Ovary (tissue), 9 donors: ENCODE measurements around the gene PROX1. TPM values are rescaled to one million over a fixed set of nuclear protein-coding genes. Genes with fewer than 3 reads are reported as not detected.
A peak's percentile ranks its signal among the peaks of the same experiment; 100 is the strongest.

Source experiments
- DNase-seq, 5 donors: peaks; one replicate each; pipeline ENCODE4 v3.0.0-alpha.2; 2019 to 2020
- H3K27ac ChIP-seq, 2 donors: fragments of 200-600 bp; one replicate each; pipeline versions ENCODE4 v1.5.1 to v1.8.0; 2019 to 2022
- H3K27me3 ChIP-seq: fragments of 200-600 bp; one replicate; pipeline ENCODE4 v1.8.0; 2022
- H3K36me3 ChIP-seq: fragments of 200-600 bp; sonication (generic); one replicate; pipeline ENCODE4 v1.5.1; 2019
- H3K4me1 ChIP-seq: one replicate; pipeline ENCODE4 v1.8.1; 2013; ENCODE audit warnings: mild to moderate bottlenecking, moderate library complexity; ENCODE audit not compliant: insufficient read depth
- H3K4me3 ChIP-seq: fragments of 200-600 bp; sonication (generic); one replicate; pipeline ENCODE4 v1.5.1; 2017
- H3K9me3 ChIP-seq, 2 donors: fragments of 200-600 bp in 1 of 2; sonication (generic) in 1 of 2; one replicate each; pipeline versions ENCODE4 v1.5.1 to v1.8.1; 2013 to 2019; ENCODE audit warnings: mild to moderate bottlenecking in 1 of 2, moderate library complexity in 1 of 2
- EP300 ChIP-seq: sonication (generic); formaldehyde crosslinking; IDR thresholded peaks from one replicate; pipeline ENCODE4 v1.6.1; 2017; ENCODE audit warnings: antibody characterized with exemption
- POLR2A ChIP-seq: fragments of 450-650 bp; IDR thresholded peaks from one replicate; pipeline ENCODE4 v1.6.1; 2017; ENCODE audit warnings: antibody characterized with exemption, mild to moderate bottlenecking, moderate library complexity
- WGBS, 3 donors: extraction: QIAGEN DNeasy Blood & Tissue Kit in 1 of 3; methylation state at CpG; one replicate each; pipeline versions ENCODE4 v1.1.5 to v1.1.7; 2013 to 2017; 5-methylcytosine and 5-hydroxymethylcytosine counted together
- intact Hi-C, 4 donors: fragments of 100-400 bp; cut with DNase I; formaldehyde crosslinking; loops; one replicate each; pipeline versions ENCODE4 v1.11.0 to v1.15.1; 2022 to 2023
- polyA plus RNA-seq, 2 donors: library from polyadenylated mRNA; stranded (reverse); fragments of 200-250 nt in 1 of 2; fragments of 350-450 nt in 1 of 2; fragmentation: Illumina TruSeq in 1 of 2; extraction: RNeasy Lipid Tissue Mini Kit (QIAGEN cat#74804) in 1 of 2; gene quantifications; one replicate each; pipeline ENCODE4 v1.2.3, GENCODE V29; 2013 to 2014
- total RNA-seq, 7 donors: library from RNA; depleted of rRNA in 2 of 7; stranded (reverse); fragments of >200 nt in 2 of 7; fragmentation: NEBNext Ultra II Directional in 3 of 7; extraction: Animal tissue kit (Norgen Biotek cat#: 25700) in 3 of 7; gene quantifications; one replicate each; pipeline versions ENCODE4 v1.1.0 to v1.2.4, GENCODE V29; 2016 to 2023
- TF ChIP-seq, protein P1 (sequence below), 3 donors: fragments of 450-650 bp in 2 of 3; fragments of 200-600 bp in 1 of 3; IDR thresholded peaks; one replicate each; pipeline versions ENCODE4 v1.5.1 to v1.8.0; 2016 to 2022; ENCODE audit warnings: antibody characterized with exemption in 3 of 3, mild to moderate bottlenecking in 1 of 3
- donor health status: DM: no; HTN: no; CAD: no; lungs with moderate emphysema.
- donor health status: DM: no; HTN: no; CAD: no.
- donor health status: Bipolar disorder and iron deficiency.
- donor health status: DM: yes; HTN: yes; CAD: no.
- donor health status: DM: no; HTN: no; CAD: no.
- donor health status: DM: yes; HTN: yes; CAD: no.

Gene PROX1
- total and polyA plus RNA-seq, 9 donors, result 3.6 to 23.6 (median 13.2) TPM

DNA sequence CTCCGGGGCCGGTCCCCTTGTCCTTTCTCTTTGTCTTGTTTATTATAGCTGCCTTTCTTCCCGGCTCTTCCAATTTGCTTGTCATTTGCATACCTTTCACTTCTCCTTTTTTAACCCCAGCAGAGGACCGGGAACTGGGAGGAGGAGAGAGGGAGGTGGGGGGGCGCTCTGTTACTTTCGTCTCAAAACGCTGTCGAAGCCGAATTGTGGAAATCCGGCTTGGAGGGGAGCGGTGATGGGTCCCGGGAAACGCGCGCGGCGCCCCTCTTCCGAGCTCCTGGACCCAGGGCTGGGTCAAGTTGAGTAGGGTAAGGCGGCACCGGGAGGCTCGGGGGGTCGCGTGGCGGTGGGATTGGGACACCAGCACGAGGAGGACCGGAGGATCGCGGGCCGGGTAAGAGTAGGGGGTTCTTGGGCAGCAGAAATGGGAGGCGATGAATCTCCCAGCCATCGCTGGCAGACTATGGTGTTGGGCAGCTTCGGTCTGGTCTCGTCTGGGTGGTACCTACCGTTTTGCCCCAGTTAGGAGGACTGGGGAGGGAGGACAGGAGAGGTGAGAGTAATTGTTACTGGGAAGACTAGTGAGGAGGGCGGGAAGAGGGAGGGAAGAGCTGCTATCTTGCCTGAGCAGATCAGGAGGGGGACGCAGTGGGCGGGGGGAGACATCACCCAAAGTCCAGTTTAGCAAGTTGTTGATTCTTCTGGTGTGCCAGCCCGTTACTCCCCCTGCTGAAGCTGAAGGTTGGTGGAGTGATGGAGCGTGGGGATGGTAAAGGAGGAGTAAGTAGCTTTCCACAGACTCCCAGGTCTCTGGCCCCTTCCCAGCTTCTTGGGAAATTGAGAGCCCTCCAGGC, 1.5 kb downstream of the PROX1 start:
- Histone ChIP-seq H3K9me3 (no peaks in the 10 kb centered on the region), H3K27me3 (no peaks in the 10 kb centered on the region), H3K36me3 (no peaks in the 10 kb centered on the region), H3K4me1 (peaks cover 11% of the 10 kb centered on the region), H3K4me3 (peak overlapping the region; percentile 53), H3K27ac (peak overlapping the region; percentile 75 to 94)
- DNase-seq, result peak; percentile 61 to 78 (median 66)
- intact Hi-C loops, result no loop called here
- TF ChIP-seq, protein P1, sequence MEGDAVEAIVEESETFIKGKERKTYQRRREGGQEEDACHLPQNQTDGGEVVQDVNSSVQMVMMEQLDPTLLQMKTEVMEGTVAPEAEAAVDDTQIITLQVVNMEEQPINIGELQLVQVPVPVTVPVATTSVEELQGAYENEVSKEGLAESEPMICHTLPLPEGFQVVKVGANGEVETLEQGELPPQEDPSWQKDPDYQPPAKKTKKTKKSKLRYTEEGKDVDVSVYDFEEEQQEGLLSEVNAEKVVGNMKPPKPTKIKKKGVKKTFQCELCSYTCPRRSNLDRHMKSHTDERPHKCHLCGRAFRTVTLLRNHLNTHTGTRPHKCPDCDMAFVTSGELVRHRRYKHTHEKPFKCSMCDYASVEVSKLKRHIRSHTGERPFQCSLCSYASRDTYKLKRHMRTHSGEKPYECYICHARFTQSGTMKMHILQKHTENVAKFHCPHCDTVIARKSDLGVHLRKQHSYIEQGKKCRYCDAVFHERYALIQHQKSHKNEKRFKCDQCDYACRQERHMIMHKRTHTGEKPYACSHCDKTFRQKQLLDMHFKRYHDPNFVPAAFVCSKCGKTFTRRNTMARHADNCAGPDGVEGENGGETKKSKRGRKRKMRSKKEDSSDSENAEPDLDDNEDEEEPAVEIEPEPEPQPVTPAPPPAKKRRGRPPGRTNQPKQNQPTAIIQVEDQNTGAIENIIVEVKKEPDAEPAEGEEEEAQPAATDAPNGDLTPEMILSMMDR (IDR thresholded peaks at IDR 0.05), result no peak
- no peak for TF ChIP-seq EP300
- TF ChIP-seq POLR2A, result peak; percentile 19
- WGBS, 3 donors, result 1 to 2% (median 1%) methylated on average over 39 of the region's 39 CpGs

DNA sequence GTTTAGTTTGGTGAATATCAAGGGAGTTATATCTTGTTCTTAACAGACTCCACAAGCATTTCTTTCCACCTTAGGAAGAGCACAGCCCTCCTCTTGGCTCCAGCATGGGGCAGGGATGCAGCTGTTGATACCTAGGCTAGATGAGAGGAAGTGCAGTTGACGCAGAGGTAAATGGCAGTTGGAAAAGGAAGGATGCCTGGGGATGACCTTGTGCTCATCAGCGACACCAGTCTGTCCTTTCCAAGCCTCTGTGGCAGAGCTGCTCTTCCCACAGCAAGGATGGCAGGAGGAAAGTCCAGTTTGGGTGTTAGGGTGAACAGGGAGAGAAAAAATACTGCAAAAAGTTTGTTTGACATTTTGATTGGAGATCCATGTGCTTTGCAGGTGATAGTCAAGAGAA, 6.2 kb downstream of the PROX1 start:
- WGBS, 3 donors, result 72 to 84% (median 73%) methylated on average over 2 of the region's 2 CpGs
- H3K27ac ChIP-seq, result no peak overlapping the region
- peaks cover 15% of the 10 kb centered on the region for H3K4me1 ChIP-seq
- no peaks in the 10 kb centered on the region for H3K9me3 ChIP-seq
- H3K4me3 ChIP-seq, result no peak overlapping the region
- TF ChIP-seq, protein P1 (IDR thresholded peaks at IDR 0.05), result no peak
- TF ChIP-seq POLR2A, result no peak
- no peak for TF ChIP-seq EP300
- no peaks in the 10 kb centered on the region for H3K27me3 ChIP-seq
- H3K36me3 ChIP-seq, result no peaks in the 10 kb centered on the region
- intact Hi-C loops, result no loop called here
- DNase-seq, result no peak

DNA sequence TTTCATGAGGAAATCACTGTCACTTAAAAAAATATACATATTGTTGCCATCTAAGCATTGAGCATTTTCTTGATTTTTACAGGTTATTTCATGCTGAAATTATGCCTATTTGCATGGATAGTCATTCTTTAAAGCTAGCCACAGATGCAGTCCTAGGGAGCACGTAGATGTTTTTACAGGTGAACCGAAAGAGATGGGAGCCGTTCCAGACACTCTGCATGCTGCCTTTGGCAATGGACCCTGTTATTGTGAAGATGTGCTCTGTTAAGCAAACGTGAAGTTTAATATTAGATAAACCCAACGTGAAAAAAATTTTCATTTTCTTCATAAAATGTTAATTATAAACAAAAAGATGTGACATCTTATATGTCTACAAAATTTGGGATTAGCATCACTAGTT, 7.1 kb downstream of the PROX1 start:
- H3K36me3 ChIP-seq, result no peaks in the 10 kb centered on the region
- 80 to 87% (median 82%) methylated on average over 5 of the region's 5 CpGs for WGBS, 3 donors
- TF ChIP-seq, protein P1 (IDR thresholded peaks at IDR 0.05), result no peak
- TF ChIP-seq EP300 (no peak), POLR2A (no peak)
- DNase-seq, result no peak
- no peaks in the 10 kb centered on the region for H3K27me3 ChIP-seq
- H3K4me3 ChIP-seq, result no peak overlapping the region
- intact Hi-C loops, result no loop called here
- H3K27ac ChIP-seq, result no peak overlapping the region
- H3K4me1 ChIP-seq, result peaks cover 15% of the 10 kb centered on the region
- no peaks in the 10 kb centered on the region for H3K9me3 ChIP-seq

DNA sequence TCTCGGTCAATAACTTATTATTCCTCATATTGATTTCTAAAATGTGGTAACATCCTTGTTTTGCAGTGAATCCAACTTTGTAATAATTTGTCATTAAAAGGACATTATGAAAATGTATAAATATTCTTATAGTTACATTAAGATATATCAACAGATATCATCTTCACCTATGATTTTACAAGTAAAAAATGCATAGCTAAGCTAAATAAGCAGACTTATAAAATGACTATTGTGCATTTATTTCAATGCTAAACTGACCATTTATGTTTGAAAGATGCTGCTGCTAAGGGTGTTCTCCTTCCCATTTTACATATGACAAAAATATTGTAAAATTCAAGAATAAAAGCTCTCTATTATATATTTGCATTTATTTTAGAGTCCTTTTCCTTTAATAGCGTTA, 7.8 kb downstream of the PROX1 start:
- no peaks in the 10 kb centered on the region for H3K27me3 ChIP-seq
- WGBS, 3 donors, result 89 to 91% (median 90%) methylated on average over 2 of the region's 2 CpGs
- TF ChIP-seq, protein P1 (IDR thresholded peaks at IDR 0.05), result no peak
- no peak for TF ChIP-seq EP300
- no peak for TF ChIP-seq POLR2A
- DNase-seq, result no peak
- no peaks in the 10 kb centered on the region for H3K9me3 ChIP-seq
- no peak overlapping the region for H3K27ac ChIP-seq
- no peak overlapping the region for H3K4me3 ChIP-seq
- H3K36me3 ChIP-seq, result no peaks in the 10 kb centered on the region
- intact Hi-C loops, result no loop called here
- H3K4me1 ChIP-seq, result peaks cover 10% of the 10 kb centered on the region
